Prostate gland (tissue), 2 donors: ENCODE data around the gene ATAD3C.

Experiments
- POLR2A ChIP-seq: fragments of 450-650 bp; IDR thresholded peaks from one replicate; pipeline ENCODE4 v1.6.1; 2016; ENCODE audit warnings: antibody characterized with exemption, mild to moderate bottlenecking
- POLR2AphosphoS5 ChIP-seq: sonication (generic); formaldehyde crosslinking; IDR thresholded peaks from one replicate; pipeline ENCODE4 v1.6.1; 2017; ENCODE audit warnings: antibody characterized with exemption
- TF ChIP-seq, protein P1 (sequence below), 4 experiments: fragments of 200-600 bp in 2 of 4; fragments of 450-650 bp in 2 of 4; sonication (generic) in 2 of 4; IDR thresholded peaks; 1 replicate in 3 of 4; 2 replicates in 1 of 4; pipeline ENCODE4 v1.5.1; 2016 to 2019; ENCODE audit warnings: antibody characterized with exemption in 4 of 4, mild to moderate bottlenecking in 2 of 4, moderate library complexity in 2 of 4

DNA sequence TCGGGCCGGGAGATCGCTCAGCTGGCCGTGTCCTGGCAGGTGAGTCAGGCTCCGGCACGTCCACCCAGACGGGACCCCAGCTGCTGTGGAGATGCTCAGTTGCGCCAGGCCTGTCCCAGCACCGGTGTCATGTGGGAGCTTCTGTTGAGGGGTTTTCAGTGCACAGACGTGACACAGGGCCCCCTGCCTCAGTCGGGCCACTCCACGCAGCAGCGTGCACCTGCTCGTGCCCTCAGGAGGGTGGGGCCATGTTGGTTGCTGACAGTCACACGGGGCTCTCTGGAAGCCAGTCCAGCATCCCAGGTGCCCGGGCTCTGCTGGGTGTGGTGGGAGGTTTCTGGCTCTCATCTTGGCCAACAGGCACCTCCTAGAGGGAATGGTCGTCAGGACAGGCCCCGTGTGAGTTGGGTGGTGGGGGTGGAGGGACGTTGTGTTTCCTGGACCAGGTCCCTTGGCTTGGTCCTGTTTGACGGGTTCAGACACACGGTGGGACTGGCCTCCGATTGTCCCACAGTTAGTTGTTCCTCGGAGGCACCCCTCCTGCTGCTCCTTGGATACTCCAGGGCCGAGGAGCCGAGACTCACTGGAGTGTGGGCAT lies 41.2 kb downstream of the ATAD3C start:
- TF ChIP-seq, protein P1, sequence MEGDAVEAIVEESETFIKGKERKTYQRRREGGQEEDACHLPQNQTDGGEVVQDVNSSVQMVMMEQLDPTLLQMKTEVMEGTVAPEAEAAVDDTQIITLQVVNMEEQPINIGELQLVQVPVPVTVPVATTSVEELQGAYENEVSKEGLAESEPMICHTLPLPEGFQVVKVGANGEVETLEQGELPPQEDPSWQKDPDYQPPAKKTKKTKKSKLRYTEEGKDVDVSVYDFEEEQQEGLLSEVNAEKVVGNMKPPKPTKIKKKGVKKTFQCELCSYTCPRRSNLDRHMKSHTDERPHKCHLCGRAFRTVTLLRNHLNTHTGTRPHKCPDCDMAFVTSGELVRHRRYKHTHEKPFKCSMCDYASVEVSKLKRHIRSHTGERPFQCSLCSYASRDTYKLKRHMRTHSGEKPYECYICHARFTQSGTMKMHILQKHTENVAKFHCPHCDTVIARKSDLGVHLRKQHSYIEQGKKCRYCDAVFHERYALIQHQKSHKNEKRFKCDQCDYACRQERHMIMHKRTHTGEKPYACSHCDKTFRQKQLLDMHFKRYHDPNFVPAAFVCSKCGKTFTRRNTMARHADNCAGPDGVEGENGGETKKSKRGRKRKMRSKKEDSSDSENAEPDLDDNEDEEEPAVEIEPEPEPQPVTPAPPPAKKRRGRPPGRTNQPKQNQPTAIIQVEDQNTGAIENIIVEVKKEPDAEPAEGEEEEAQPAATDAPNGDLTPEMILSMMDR (IDR thresholded peaks at IDR 0.05), result no peak
- TF ChIP-seq POLR2AphosphoS5, result no peak
- no peak for TF ChIP-seq POLR2A
